Measurements from ENCODE around the gene ZMYM2.

ZMYM2 gene

GRCh38 chr13:20137875-20138274, 179.3 kb downstream of the ZMYM2 start:
- no peak for DNase-seq

DNA sequence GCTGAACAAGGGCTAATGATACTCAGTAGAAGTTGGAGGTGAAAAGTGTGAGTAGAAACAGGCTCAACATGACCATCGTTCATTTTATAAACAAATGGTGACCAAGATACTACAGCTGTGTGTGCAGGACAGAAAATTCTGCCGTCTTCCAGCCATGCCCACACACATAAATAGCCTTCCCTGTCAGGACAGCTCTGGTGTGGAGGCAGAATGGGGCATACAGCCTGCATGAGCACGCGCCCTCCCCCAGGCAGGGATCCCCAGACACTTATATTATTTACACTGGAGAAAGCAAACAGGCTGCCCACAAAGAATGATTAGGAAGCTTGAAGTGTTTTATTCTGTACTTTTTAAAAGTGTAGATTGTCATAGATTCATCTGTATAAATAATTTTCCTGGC, 182.0 kb downstream of the ZMYM2 start:
- DNase-seq: no peak
